Ishikawa (cell line): Measurements from ENCODE around the gene IHH.

Experiments
- CEBPB ChIP-seq: IDR thresholded peaks from 2 replicates; pipeline ENCODE4 v1.6.1; 2012
- CREB1 ChIP-seq: IDR thresholded peaks from 2 replicates; pipeline ENCODE4 v1.6.1; 2012; ENCODE audit warnings: low read depth
- EGR1 ChIP-seq: IDR thresholded peaks from 2 replicates; pipeline ENCODE4 v1.6.1; 2012
- EP300 ChIP-seq: IDR thresholded peaks from 2 replicates; pipeline ENCODE4 v1.6.1; 2012; ENCODE audit warnings: borderline replicate concordance
- FOXM1 ChIP-seq: IDR thresholded peaks from 2 replicates; pipeline ENCODE4 v1.6.1; 2012; ENCODE audit warnings: low read depth, borderline replicate concordance
- MAX ChIP-seq: IDR thresholded peaks from 2 replicates; pipeline ENCODE4 v1.6.1; 2012
- NFIC ChIP-seq: IDR thresholded peaks from 2 replicates; pipeline ENCODE4 v1.6.1; 2012
- RAD21 ChIP-seq: IDR thresholded peaks from 2 replicates; pipeline ENCODE4 v1.6.1; 2012; ENCODE audit warnings: low read depth
- REST ChIP-seq: IDR thresholded peaks from 2 replicates; pipeline ENCODE4 v1.6.1; 2012; ENCODE audit warnings: low read depth, mild to moderate bottlenecking
- TAF1 ChIP-seq: IDR thresholded peaks from 2 replicates; pipeline ENCODE4 v1.6.1; 2012; ENCODE audit warnings: low read depth, mild to moderate bottlenecking
- TCF12 ChIP-seq: IDR thresholded peaks from 2 replicates; pipeline ENCODE4 v1.6.1; 2012; ENCODE audit warnings: low read depth
- TEAD4 ChIP-seq: IDR thresholded peaks from 2 replicates; pipeline ENCODE4 v1.6.1; 2012
- USF1 ChIP-seq: IDR thresholded peaks from 2 replicates; pipeline ENCODE4 v1.6.1; 2012
- YY1 ChIP-seq: IDR thresholded peaks from 2 replicates; pipeline ENCODE4 v1.6.1; 2012; ENCODE audit warnings: low read depth
- ZBTB7A ChIP-seq: IDR thresholded peaks from 2 replicates; pipeline ENCODE4 v1.6.1; 2012; ENCODE audit warnings: low read depth

The IHH gene

GRCh38 chr2:219058541-219059374, 2.0 kb downstream of the IHH start:
- TF ChIP-seq NFIC (no peak), TCF12 (no peak), CREB1 (no peak), REST (no peak), TAF1 (no peak), EGR1 (no peak), FOXM1 (no peak), YY1 (no peak), TEAD4 (no peak), EP300 (no peak), MAX (no peak), CEBPB (no peak), USF1 (no peak), RAD21 (no peak), ZBTB7A (no peak)

- TF ChIP-seq USF1, result no peak
- TF ChIP-seq EP300, result no peak
- peak; percentile 69; the same call in 1 of the 2 replicates for TF ChIP-seq MAX
- TF ChIP-seq RAD21, result peak; percentile 93
Measured at GRCh38 chr2:219057709-219058540, 2.8 kb downstream of the IHH start.

- TF ChIP-seq CREB1 (no peak), NFIC (no peak), REST (peak; percentile 36; the same call in 1 of the 2 replicates), TAF1 (no peak), MAX (no peak)
Measured at GRCh38 chr2:219056896-219057708, 3.6 kb downstream of the IHH start.

GRCh38 chr2:219056176-219056895, 4.4 kb downstream of the IHH start:
- TF ChIP-seq MAX, result no peak
- TF ChIP-seq TEAD4, result no peak
- no peak for TF ChIP-seq TCF12
- TF ChIP-seq CEBPB, result no peak
- TF ChIP-seq RAD21, result no peak
- no peak for TF ChIP-seq TAF1
- no peak for TF ChIP-seq USF1
- no peak for TF ChIP-seq EGR1
- TF ChIP-seq CREB1, result no peak
- TF ChIP-seq REST, result no peak
- TF ChIP-seq NFIC, result no peak
- TF ChIP-seq FOXM1, result no peak
- TF ChIP-seq ZBTB7A, result no peak
- TF ChIP-seq YY1, result no peak
- no peak for TF ChIP-seq EP300
